DND-41 (cell line): ENCODE data around the gene FAM83E.

Source experiments
- EZH2 ChIP-seq: IDR thresholded peaks from 3 replicates; pipeline ENCODE4 v1.6.1; 2012; ENCODE audit warnings: borderline replicate concordance, low read depth, mild to moderate bottlenecking, moderate library complexity, low read length, inconsistent platforms; ENCODE audit not compliant: severe bottlenecking
- TF ChIP-seq, protein P1 (sequence below): IDR thresholded peaks from 2 replicates; pipeline ENCODE4 v1.5.1; 2012; ENCODE audit warnings: borderline replicate concordance, low read length, moderate library complexity, mild to moderate bottlenecking; ENCODE audit not compliant: poor library complexity, severe bottlenecking; ENCODE audit errors: extremely low read depth

DNA sequence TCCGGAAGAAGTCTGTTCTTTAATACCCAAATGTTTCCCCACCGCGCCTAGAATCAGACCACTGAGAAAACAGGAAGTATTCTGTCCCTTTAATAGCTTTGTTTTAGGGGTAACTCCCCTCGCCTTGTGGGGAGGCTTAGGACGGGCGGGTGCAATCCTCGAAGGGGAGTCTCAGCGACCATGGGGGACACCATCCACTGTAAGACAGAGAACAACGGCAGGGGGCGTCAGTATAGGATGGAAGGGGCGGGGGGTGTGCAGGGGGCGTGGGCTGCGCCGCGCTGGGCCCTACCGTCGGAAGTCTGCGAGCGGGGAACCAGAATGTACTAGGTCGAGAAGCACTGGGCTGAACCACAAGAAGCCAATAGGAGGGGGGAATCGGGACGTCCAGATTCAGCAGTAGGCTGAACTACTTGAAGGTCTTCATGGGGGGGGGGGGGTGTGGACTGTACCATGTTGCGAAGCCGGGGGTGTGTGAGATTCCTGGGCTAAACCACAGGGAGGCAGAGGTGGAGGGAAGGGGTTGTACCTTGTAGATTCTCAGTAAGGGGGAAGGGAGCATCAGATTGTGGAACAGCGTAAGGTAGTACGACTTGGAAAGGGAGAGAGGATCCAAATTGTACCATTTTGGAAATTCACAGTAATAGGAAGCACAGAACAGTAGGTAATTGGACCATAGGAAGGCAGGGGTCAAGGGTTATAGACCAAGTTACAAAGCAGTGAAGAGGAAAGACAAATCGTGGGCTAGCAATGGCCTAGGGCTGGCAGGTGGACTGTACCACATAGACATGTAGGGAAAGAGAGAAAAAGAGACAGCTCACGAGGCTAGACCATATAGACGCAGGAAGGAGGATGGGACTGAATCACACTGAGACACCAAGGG lies 23.3 kb upstream of the FAM83E start:
- TF ChIP-seq, protein P1, sequence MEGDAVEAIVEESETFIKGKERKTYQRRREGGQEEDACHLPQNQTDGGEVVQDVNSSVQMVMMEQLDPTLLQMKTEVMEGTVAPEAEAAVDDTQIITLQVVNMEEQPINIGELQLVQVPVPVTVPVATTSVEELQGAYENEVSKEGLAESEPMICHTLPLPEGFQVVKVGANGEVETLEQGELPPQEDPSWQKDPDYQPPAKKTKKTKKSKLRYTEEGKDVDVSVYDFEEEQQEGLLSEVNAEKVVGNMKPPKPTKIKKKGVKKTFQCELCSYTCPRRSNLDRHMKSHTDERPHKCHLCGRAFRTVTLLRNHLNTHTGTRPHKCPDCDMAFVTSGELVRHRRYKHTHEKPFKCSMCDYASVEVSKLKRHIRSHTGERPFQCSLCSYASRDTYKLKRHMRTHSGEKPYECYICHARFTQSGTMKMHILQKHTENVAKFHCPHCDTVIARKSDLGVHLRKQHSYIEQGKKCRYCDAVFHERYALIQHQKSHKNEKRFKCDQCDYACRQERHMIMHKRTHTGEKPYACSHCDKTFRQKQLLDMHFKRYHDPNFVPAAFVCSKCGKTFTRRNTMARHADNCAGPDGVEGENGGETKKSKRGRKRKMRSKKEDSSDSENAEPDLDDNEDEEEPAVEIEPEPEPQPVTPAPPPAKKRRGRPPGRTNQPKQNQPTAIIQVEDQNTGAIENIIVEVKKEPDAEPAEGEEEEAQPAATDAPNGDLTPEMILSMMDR = peak; percentile 54
- no peak for TF ChIP-seq EZH2
